GM13977 (cell line): ENCODE measurements around the gene TRIM13.
"Not testable (repeated sequence)": the region's sequence is repeated elsewhere in the genome, so short reads cannot be mapped to it uniquely, and the experiment has no call there.

ENCODE experiments used
- DNase-seq: peaks from one replicate; pipeline ENCODE4 v3.0.0; 2012; ENCODE audit warnings: low spot score
- CTCF ChIP-seq: IDR thresholded peaks from 2 replicates; pipeline ENCODE4 v1.5.1; 2012; ENCODE audit warnings: mild to moderate bottlenecking, control low read depth; ENCODE audit not compliant: insufficient read depth; ENCODE audit errors: extremely low read depth, missing control alignments
- in situ Hi-C: fragments of 300-500 bp; cut with MboI; formaldehyde crosslinking; loops from one replicate; pipeline ENCODE4 v1.12.0; 2022; ENCODE audit warnings: low sequenced_read_pairs, low pct_unique_long_range_greater_than_20kb, mixed read lengths, inconsistent platforms; ENCODE audit not compliant: unreplicated experiment

TRIM13 gene

GRCh38 chr13:49996951-49997895, at the start of gene TRIM13:
Gene TRIM13 (plus strand): TSS chr13:49997042. CDS start chr13:50011941, 14,899 bp downstream.
- in situ Hi-C loops, result loop anchor here (25.0 kb wide), 1 partner anchor 540 kb away; no protein-coding TSS in a partner anchor

GRCh38 chr13:49948777-49949270, 48.0 kb upstream of the TRIM13 start:
- in situ Hi-C loops, DNase-seq: not testable (repeated sequence)

More at GRCh38 chr13:49996951-49997895, at the start of gene TRIM13:
- DNase-seq, result peak; percentile 87
- TF ChIP-seq CTCF, result peak; percentile 87

GRCh38 chr13:49951754-49952535, 44.9 kb upstream of the TRIM13 start:
- TF ChIP-seq CTCF, result no peak
- in situ Hi-C loops, result no loop called here
- DNase-seq, result no peak

GRCh38 chr13:49953560-49953959, 43.3 kb upstream of the TRIM13 start:
- in situ Hi-C loops, result no loop called here
- DNase-seq, result no peak
- TF ChIP-seq CTCF, result no peak

GRCh38 chr13:49954674-49955455, 42.0 kb upstream of the TRIM13 start:
- no peak for DNase-seq
- no peak for TF ChIP-seq CTCF
- in situ Hi-C loops, result no loop called here

GRCh38 chr13:49956131-49956530, 40.7 kb upstream of the TRIM13 start:
- no peak for DNase-seq
- no peak for TF ChIP-seq CTCF
- in situ Hi-C loops, result no loop called here
